Fibroblast of lung (primary cell): ENCODE results near the gene SPTBN1. TPM values are rescaled to one million over a fixed set of nuclear protein-coding genes. Genes with fewer than 3 reads are reported as not detected.

ENCODE experiments used
- DNase-seq, 2 donors: peaks; one replicate each; pipeline versions ENCODE4 v3.0.0 to v3.0.0-alpha.2; 2010; ENCODE audit warnings: low read depth in 2 of 2
- H2AFZ ChIP-seq: 2 replicates; pipeline ENCODE4 v1.5.1; 2012; ENCODE audit warnings: low read length, control low read depth, inconsistent platforms
- H3K27ac ChIP-seq: 2 replicates; pipeline ENCODE4 v1.5.1; 2011; ENCODE audit warnings: low read length, control low read depth; ENCODE audit not compliant: insufficient read depth
- H3K27me3 ChIP-seq: 2 replicates; pipeline ENCODE4 v1.5.1; 2011; ENCODE audit warnings: mild to moderate bottlenecking, low read length; ENCODE audit not compliant: control insufficient read depth, insufficient read depth
- H3K36me3 ChIP-seq: 2 replicates; pipeline ENCODE4 v1.5.1; 2011; ENCODE audit warnings: low read length; ENCODE audit not compliant: control insufficient read depth, insufficient read depth
- H3K4me1 ChIP-seq: 2 replicates; pipeline ENCODE4 v1.5.1; 2011; ENCODE audit warnings: low read length; ENCODE audit not compliant: control insufficient read depth, insufficient read depth; ENCODE audit errors: extremely low read depth
- H3K4me2 ChIP-seq: 2 replicates; pipeline ENCODE4 v1.5.1; 2011; ENCODE audit warnings: low read length, control low read depth; ENCODE audit not compliant: insufficient read depth; ENCODE audit errors: extremely low read depth
- H3K4me3 ChIP-seq, 4 experiments: fragments of 200-600 bp in 1 of 4; sonication (generic) in 1 of 4; replicated peaks in 1 of 4; 2 replicates each; pipeline ENCODE4 v1.5.1; 2011 to 2016; ENCODE audit warnings: low read length in 4 of 4, low read depth in 3 of 4, mild to moderate bottlenecking in 3 of 4, control low read depth in 2 of 4, inconsistent platforms in 1 of 4, mixed read lengths in 1 of 4; ENCODE audit not compliant: insufficient read depth in 1 of 4; ENCODE audit errors: control extremely low read depth in 1 of 4
- H3K79me2 ChIP-seq: 2 replicates; pipeline ENCODE4 v1.5.1; 2012; ENCODE audit warnings: mild to moderate bottlenecking, low read length, inconsistent platforms; ENCODE audit not compliant: control insufficient read depth, insufficient read depth
- H3K9ac ChIP-seq: 2 replicates; pipeline ENCODE4 v1.5.1; 2011; ENCODE audit warnings: mild to moderate bottlenecking, low read length, control low read depth; ENCODE audit not compliant: insufficient read depth
- H3K9me3 ChIP-seq: 2 replicates; pipeline ENCODE4 v1.5.1; 2012; ENCODE audit warnings: low read depth, low read length; ENCODE audit not compliant: control insufficient read depth, insufficient read depth
- H4K20me1 ChIP-seq: 2 replicates; pipeline ENCODE4 v1.5.1; 2011; ENCODE audit warnings: low read length; ENCODE audit not compliant: control insufficient read depth, insufficient read depth; ENCODE audit errors: extremely low read depth
- CTCF ChIP-seq, 2 donors: IDR thresholded peaks in 1 of 2; conservative IDR thresholded peaks in 1 of 2; 1 replicate in 1 of 2; 2 replicates in 1 of 2; pipeline ENCODE4 v1.5.1; 2011 to 2012; ENCODE audit warnings: low read length in 2 of 2, control low read depth in 1 of 2, inconsistent platforms in 1 of 2, low read depth in 1 of 2, mild to moderate bottlenecking in 1 of 2
- EZH2 ChIP-seq: IDR thresholded peaks from 2 replicates; pipeline ENCODE4 v1.5.1; 2012; ENCODE audit warnings: low read length, control low read depth, mild to moderate bottlenecking; ENCODE audit errors: missing control alignments
- polyA plus RNA-seq, 2 donors: library from polyadenylated mRNA; depleted of rRNA in 1 of 2; stranded (reverse) in 1 of 2; unstranded in 1 of 2; fragments of >200 nt; gene quantifications; 2 replicates each; pipeline ENCODE4 v1.2.1, GENCODE V29; 2011 to 2012; ENCODE audit warnings: missing spikeins in 1 of 2
- total RNA-seq: library from RNA; depleted of rRNA; stranded (reverse); fragments of >200 nt; gene quantifications from 2 replicates; pipeline ENCODE4 v1.2.1, GENCODE V29; 2014

The SPTBN1 gene
- total and polyA plus RNA-seq, 2 donors (not counting 1 experiment from before 2014, with no cell fraction given) = 123 to 325 TPM

GRCh38 chr2:54478899-54479298 lies 22.8 kb downstream of the SPTBN1 start:
- H3K79me2 ChIP-seq = peaks cover 88% of the 10 kb centered on the region
- no peak overlapping the region for H3K4me2 ChIP-seq
- no peak overlapping the region for H3K4me3 ChIP-seq
- no peaks in the 10 kb centered on the region for H3K27me3 ChIP-seq
- no peaks in the 10 kb centered on the region for H3K36me3 ChIP-seq
- H3K9ac ChIP-seq = no peak overlapping the region
- no peaks in the 10 kb centered on the region for H3K9me3 ChIP-seq
- H4K20me1 ChIP-seq = peaks cover 1% of the 10 kb centered on the region
- peaks cover 9% of the 10 kb centered on the region for H3K4me1 ChIP-seq
- DNase-seq = no peak
- no peak overlapping the region for H2AFZ ChIP-seq
- H3K27ac ChIP-seq = no peak overlapping the region
- TF ChIP-seq CTCF (conservative IDR thresholded peaks at IDR 0.05 in 1 of 2, IDR thresholded peaks at IDR 0.05 in 1 of 2; ENCODE audit: low read depth in 1 of 2, low read length in 2 of 2) = no peak
- TF ChIP-seq EZH2 = no peak

GRCh38 chr2:54479424-54479823 lies 23.3 kb downstream of the SPTBN1 start:
- no peak overlapping the region for H3K9ac ChIP-seq
- H3K36me3 ChIP-seq = no peaks in the 10 kb centered on the region
- no peaks in the 10 kb centered on the region for H3K9me3 ChIP-seq
- no peak overlapping the region for H3K4me2 ChIP-seq
- H3K4me3 ChIP-seq = no peak overlapping the region
- DNase-seq = peak; percentile 47 to 57
- H3K79me2 ChIP-seq = peaks cover 88% of the 10 kb centered on the region
- H3K27me3 ChIP-seq = no peaks in the 10 kb centered on the region
- H4K20me1 ChIP-seq = peaks cover 1% of the 10 kb centered on the region
- H3K27ac ChIP-seq = no peak overlapping the region
- no peak for TF ChIP-seq EZH2
- no peak for TF ChIP-seq CTCF (conservative IDR thresholded peaks at IDR 0.05 in 1 of 2, IDR thresholded peaks at IDR 0.05 in 1 of 2; ENCODE audit: low read depth in 1 of 2, low read length in 2 of 2)
- H3K4me1 ChIP-seq = peaks cover 9% of the 10 kb centered on the region
- no peak overlapping the region for H2AFZ ChIP-seq

GRCh38 chr2:54480025-54480424 lies 23.9 kb downstream of the SPTBN1 start:
- Histone ChIP-seq H3K4me2 (no peak overlapping the region), H3K4me1 (peaks cover 9% of the 10 kb centered on the region)

More at GRCh38 chr2:54480025-54480424, 23.9 kb downstream of the SPTBN1 start:
- no peak for DNase-seq
- H3K9me3 ChIP-seq = no peaks in the 10 kb centered on the region
- no peaks in the 10 kb centered on the region for H3K36me3 ChIP-seq
- peaks cover 90% of the 10 kb centered on the region for H3K79me2 ChIP-seq
- TF ChIP-seq EZH2 (no peak), CTCF (conservative IDR thresholded peaks at IDR 0.05 in 1 of 2, IDR thresholded peaks at IDR 0.05 in 1 of 2; ENCODE audit: low read depth in 1 of 2, low read length in 2 of 2) (no peak)
- peaks cover 1% of the 10 kb centered on the region for H4K20me1 ChIP-seq
- no peak overlapping the region for H3K4me3 ChIP-seq
- H2AFZ ChIP-seq = no peak overlapping the region
- H3K27ac ChIP-seq = no peak overlapping the region
- H3K9ac ChIP-seq = no peak overlapping the region
- H3K27me3 ChIP-seq = no peaks in the 10 kb centered on the region
